GM12878 (cell line): Measurements from ENCODE around the gene NUP107.

Experiments
- CHD2 ChIP-seq: IDR thresholded peaks from 2 replicates; pipeline ENCODE4 v1.6.1; 2011; ENCODE audit warnings: low read depth, low read length, improper control_type of control experiment, borderline replicate concordance
- CTCF ChIP-seq, 3 experiments: IDR thresholded peaks in 2 of 3; conservative IDR thresholded peaks in 1 of 3; 2 replicates each; pipeline ENCODE4 v1.5.1; 2011; ENCODE audit warnings: low read depth in 3 of 3, low read length in 3 of 3, mild to moderate bottlenecking in 3 of 3, control low read depth in 2 of 3, moderate library complexity in 2 of 3, inconsistent platforms in 1 of 3, mixed read lengths in 1 of 3; ENCODE audit not compliant: control insufficient read depth in 2 of 3, insufficient read depth in 1 of 3; ENCODE audit errors: extremely low read depth in 1 of 3
- EP300 ChIP-seq, 2 experiments: fragments of 150-350 bp in 1 of 2; IDR thresholded peaks; 2 replicates each; pipeline ENCODE4 v1.6.1; 2011 to 2012; ENCODE audit warnings: low read depth in 2 of 2, low read length in 2 of 2, borderline replicate concordance in 1 of 2, improper control_type of control experiment in 1 of 2, inconsistent platforms in 1 of 2; ENCODE audit not compliant: control insufficient read depth in 1 of 2
- ESRRA ChIP-seq: IDR thresholded peaks from 2 replicates; pipeline ENCODE4 v1.6.1; 2012; ENCODE audit warnings: mild to moderate bottlenecking, low read length, improper control_type of control experiment
- MAX ChIP-seq: IDR thresholded peaks from 2 replicates; pipeline ENCODE4 v1.6.1; 2012; ENCODE audit warnings: low read depth, low read length, improper control_type of control experiment
- NR2C2 ChIP-seq: IDR thresholded peaks from 2 replicates; pipeline ENCODE4 v1.6.1; 2011; ENCODE audit warnings: borderline replicate concordance, low read depth; ENCODE audit not compliant: control insufficient read depth, insufficient read length
- POLR2A ChIP-seq: IDR thresholded peaks from 2 replicates; pipeline ENCODE4 v1.6.1; 2011; ENCODE audit warnings: low read depth, mild to moderate bottlenecking, low read length
- PRDM15 ChIP-seq: fragments of 450-650 bp; formaldehyde crosslinking; IDR thresholded peaks from 2 replicates; pipeline ENCODE4 v1.4.0; 2020; ENCODE audit warnings: mild to moderate bottlenecking, moderate library complexity
- ZSCAN29 ChIP-seq: fragments of 450-650 bp; IDR thresholded peaks from 2 replicates; pipeline ENCODE4 v1.6.1; 2017; ENCODE audit warnings: mild to moderate bottlenecking, moderate library complexity
- ZZZ3 ChIP-seq: IDR thresholded peaks from 2 replicates; pipeline ENCODE4 v1.6.1; 2011; ENCODE audit warnings: low read depth; ENCODE audit not compliant: control insufficient read depth, insufficient read length

GRCh38 chr12:68759852-68760251 is 73.1 kb downstream of the NUP107 start:
- no peak for TF ChIP-seq NR2C2
- TF ChIP-seq ZZZ3 = no peak
- no peak for TF ChIP-seq MAX
- no peak for TF ChIP-seq POLR2A
- TF ChIP-seq CTCF (IDR thresholded peaks at IDR 0.05 in 2 of 3, conservative IDR thresholded peaks at IDR 0.05 in 1 of 3; ENCODE audit: control insufficient read depth in 2 of 3, extremely low read depth in 1 of 3, insufficient read depth in 1 of 3, low read depth in 3 of 3, low read length in 3 of 3) = no peak
- no peak for TF ChIP-seq ESRRA
- no peak for TF ChIP-seq CHD2
- TF ChIP-seq EP300 (IDR thresholded peaks at IDR 0.05; ENCODE audit: borderline replicate concordance in 1 of 2, control insufficient read depth in 1 of 2, low read depth in 2 of 2, low read length in 2 of 2) = no peak
- no peak for TF ChIP-seq PRDM15 (CRISPR knock-in tag)
- TF ChIP-seq ZSCAN29 = no peak
